IPS DF 4.7 (cell line): Measurements from ENCODE around the gene TSPAN10.
"Not testable (repeated sequence)": the region's sequence is repeated elsewhere in the genome, so short reads cannot be mapped to it uniquely, and the experiment has no call there.

Experiments used
- DNase-seq: peaks from one replicate; pipeline ENCODE4 v3.0.0-alpha.2; 2013; ENCODE audit warnings: low spot score; ENCODE audit errors: extremely low read depth

TSPAN10 gene

DNA sequence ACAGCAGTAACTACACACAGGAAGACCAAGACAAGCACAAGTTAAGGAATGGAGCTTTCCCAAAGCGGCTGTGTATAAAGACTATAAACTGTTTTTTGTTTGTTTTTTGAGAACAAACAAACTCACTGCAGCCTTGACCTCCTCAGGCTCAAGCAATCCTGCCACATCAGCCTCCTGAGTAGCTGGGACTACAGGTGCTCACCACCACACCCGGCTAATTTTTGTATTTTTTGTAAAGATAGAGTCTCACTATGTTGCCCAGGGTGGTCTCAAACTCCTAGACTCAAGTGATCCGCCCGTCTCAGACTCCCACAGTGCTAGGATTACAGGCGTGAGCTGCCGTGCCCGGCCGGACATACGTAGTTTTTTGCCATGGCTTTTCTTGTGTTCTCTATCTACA is 23.4 kb downstream of the TSPAN10 start:
- no peak for DNase-seq

DNA sequence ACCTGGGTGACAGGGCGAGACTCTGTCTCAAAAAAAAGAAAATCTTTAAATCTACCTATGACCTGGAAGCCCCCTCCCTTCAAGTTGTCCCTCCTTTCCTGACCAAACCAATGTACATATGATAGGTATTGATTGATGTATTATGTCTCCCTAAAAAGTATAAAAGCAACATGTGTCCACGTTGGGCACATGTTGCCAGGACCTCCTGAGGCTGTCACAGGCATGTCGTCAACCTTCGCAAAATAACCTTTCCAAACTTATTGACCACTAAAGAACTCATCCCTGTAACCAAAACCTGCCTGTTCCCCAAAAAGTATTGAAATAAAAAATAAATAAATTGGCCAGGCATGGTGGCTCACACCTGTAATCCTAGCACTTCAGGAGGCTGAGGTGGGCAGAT is 25.0 kb downstream of the TSPAN10 start:
- DNase-seq = no peak

DNA sequence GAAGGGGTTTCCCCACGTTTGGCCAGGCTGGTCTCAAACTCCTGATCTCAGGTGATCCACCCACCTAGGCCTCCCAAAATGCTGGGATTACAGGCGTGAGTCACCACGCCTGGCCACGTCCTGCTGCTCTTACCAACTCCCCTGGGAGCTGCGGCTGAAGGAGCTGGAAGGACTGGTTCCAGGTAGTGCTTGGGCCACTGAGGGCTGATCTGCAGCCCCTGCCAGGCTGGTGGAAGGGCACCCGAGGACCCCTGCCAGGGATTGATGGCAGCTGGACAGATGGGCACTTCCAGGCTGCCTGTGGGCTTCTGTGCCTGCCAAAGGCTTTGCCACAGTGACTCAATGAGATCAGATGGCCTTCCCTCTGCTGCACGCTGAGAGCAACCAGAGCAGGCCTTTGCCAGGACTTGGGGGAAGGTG is 27.1 kb downstream of the TSPAN10 start:
- no peak for DNase-seq

DNA sequence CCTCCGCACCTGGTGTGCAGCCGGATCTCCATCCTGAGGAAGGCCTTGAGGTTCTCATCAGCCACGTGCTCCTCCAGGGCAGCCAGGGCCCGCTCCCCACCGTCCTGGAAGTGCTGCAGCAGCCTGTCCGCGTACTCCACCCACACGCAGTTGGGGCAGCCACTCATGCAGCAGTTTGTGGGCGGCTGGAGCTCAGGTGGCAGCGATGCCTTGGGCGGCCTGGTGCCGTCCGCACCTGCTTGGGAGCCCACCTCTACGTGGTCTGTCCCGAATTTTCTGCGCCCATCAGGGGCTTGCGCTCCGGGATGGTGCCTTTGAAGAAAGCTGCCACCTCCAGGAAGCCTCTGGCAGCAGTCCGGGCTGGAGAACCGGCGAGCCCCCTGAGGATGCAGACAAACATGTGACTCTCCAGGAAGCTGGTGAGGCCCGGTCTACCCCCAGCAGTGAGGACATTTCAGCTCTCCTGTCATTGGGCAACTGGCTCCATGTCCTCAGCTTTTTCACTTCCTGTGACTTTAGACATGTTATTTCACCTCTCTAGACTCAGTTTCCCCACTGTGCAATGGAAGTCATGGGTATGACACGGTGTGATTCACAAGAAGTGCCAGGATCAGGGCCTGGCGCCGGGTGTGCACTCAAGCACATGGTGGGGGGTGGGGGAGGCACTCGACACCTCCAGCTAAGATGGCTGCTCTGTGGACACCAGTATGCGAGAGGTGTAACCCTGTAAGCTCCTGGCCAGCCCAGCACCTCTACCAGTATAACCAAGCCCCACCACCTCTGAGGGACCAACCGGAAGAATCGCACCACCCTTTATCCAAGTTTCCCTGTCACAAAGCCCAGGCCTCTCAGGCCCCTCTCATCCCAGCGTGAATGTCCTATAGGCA is 28.5 kb downstream of the TSPAN10 start:
- no peak for DNase-seq

DNA sequence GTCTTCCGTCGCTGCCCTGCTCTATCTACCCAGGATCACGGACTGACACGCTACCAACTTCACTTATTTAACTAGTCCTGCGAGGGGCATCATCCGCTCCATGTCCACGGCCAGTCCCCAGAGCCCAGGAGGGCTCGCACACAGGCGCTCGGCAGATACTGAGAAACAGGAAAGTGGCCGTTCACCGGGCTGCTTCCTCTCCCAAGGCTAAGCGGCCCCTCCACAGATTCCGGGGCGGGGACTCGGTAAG is 29.0 kb downstream of the TSPAN10 start:
- DNase-seq = no peak

- peak; percentile 76 for DNase-seq
Measured at GRCh38 chr17:81666342-81667191, 29.6 kb downstream of the TSPAN10 start, which contains the start of the genes CCDC137 and OXLD1. Gene CCDC137, plus strand, starts transcription at chr17:81666737. Its CDS starts 30 bp downstream, at chr17:81666767. Gene OXLD1, minus strand, starts transcription at chr17:81666605. Its CDS starts 28 bp downstream, at chr17:81666577.

- no peak for DNase-seq
Measured at GRCh38 chr17:81667754-81668153, 30.8 kb downstream of the TSPAN10 start.

DNA sequence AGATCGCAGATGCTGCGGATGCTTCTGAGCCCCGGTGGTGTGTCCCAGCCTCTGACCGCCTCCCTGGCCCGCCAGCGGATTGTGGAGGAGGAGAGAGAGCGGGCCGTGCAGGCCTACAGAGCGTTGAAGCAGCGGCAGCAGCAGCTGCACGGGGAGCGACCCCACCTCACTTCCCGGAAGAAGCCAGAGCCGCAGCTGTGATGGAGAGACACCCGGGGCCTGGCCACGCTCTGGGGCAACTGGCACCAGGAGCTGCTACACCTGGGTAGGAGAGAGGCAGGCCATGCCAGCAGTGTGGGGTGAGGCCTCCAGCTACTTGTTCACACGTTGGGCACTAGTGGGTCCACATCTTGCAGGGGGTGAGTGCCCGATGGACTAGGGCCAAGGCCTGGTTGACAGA is 35.5 kb downstream of the TSPAN10 start:
- no peak for DNase-seq

DNA sequence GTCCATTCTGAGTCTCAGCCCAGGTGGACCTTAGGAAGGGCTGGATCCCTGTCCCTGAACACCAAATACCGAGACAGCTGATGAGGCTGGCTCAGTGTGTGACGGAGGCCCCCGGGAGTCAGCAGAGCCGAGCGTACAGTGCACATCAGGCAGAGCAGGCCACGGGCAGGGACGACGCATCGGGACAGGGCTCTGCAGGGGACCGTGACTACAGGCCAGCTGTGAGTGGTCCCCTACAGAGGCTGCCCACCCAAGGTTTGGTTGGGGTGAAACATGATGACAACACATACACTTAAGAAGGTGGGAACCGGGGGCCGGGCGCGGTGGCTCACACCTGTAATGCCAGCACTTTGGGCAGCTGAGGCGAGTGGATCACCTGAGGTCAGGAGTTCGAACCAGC is 36.0 kb downstream of the TSPAN10 start:
- DNase-seq = no peak

DNA sequence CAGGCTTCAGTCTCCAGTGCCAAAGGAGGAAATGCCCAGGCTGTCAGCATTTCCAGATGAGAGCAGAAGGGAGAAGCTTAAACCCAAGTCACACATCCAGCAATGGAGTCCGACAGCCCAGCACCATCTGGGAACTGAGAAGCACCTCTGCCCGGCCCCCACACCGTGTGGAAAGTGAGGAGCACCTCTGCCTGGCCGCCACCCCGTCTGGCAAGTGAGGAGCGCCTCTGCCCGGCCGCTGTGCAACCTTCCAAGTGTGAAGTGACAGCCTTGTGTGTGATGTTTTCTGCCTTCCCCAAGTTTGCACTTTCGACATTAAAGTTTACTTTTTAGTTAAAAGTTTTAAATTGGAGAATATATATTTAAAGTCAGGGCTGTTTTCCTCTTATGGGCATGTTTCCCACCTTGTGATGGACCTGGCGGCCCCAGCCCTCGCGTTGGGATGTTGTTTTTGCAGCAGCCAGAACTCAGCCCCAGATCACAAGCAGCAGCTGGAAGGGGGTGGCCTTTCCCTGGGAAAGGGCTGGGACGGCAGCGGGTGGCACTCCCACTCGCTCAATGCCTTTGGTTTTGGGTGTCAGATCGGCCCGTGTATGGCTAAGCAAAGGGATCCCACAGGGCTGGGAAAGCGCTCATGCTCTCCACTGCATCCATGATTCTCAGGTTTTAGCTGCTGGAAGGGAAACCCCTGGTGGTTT is 36.7 kb downstream of the TSPAN10 start:
- no peak for DNase-seq

- DNase-seq = not testable (repeated sequence)
Measured at GRCh38 chr17:81675515-81676221, 38.7 kb downstream of the TSPAN10 start.

GRCh38 chr17:81676906-81677305 is 39.9 kb downstream of the TSPAN10 start:
- no peak for DNase-seq

DNA sequence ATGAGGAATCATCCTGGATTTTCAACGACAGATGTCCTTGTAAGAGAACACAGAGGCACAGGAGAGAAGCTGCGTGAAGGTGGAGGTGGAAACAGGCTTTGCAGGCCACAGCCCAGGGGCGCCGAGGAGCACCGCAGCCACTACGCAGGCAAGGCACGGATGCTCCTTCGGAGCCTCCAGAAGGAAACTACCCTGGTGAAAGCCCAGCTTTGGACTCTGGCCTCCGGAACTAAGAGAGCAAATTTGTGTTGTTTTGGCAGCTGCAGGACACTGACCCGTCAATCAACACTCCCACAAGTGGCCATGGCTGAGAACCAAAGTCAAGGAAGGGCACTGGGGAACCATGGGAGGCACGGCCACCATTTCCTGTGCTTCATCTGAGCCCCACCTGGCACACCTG is 43.2 kb downstream of the TSPAN10 start:
- DNase-seq = no peak

DNA sequence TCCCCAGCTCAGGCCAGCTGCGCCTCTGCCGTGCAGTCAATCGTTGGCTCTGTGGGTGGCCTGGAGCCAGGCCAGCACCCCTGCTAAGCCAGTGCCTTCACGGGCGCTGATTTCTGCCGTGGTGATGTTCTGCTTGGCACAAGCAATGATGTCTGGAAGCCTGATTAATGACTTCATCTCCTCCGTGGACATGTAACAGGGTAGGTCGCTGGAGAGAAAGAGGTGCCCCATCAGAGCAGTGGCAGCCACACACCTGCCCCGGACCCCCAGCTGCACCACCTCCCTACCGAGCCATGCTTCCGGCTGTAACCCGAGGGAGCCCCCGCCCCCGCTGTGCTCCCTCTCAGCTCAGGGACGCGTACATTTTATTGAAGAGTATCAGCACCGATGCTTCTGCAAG is 44.7 kb downstream of the TSPAN10 start:
- no peak for DNase-seq

DNA sequence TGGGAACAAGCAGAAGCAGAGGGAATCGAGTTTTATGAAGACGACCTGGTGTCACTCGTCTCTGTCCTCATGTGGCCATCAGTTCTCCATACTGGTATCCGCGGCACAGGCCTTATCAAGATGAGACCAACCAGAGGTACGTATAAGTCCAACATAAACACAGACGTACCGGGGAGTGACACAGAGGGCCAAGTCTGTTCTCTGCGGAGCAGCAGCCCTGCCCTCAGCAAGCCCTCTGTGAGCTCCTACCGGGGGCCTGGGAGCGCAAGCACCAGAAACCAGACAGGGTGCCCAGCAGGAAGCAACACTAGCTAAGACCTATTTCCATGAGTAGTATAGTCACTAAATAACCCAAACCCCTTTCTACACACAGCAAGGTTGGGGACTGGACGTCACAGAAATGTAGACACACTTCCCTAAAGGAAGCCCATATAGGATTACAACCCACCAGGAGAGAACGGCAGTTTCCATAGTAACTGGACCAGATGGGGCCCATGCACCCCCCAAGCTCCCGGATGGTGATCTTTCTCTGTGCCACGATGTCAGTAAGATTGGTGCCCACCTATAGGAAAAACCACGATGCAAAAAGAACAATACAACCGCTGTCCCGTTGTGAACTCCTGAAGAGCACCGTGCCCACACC is 45.7 kb downstream of the TSPAN10 start:
- no peak for DNase-seq

DNA sequence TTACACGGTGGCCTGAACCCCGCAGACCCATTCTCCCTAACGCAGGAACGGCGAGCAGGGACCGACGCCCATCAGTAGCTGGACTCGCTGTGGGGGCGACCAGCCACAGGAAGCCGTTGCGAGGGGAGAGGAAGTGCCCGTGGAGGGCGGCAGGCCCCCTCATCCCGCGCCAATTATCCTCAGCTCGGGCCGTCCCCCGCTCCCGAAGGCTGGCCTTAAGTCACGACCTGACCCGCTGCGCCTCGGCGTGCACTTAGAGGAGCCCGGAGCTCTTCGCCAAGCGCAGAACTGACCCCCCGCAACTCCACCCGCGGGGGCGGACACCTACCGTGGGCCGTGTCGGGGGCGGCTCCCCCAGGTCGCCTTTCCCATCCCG is 46.2 kb downstream of the TSPAN10 start:
- no peak for DNase-seq

DNA sequence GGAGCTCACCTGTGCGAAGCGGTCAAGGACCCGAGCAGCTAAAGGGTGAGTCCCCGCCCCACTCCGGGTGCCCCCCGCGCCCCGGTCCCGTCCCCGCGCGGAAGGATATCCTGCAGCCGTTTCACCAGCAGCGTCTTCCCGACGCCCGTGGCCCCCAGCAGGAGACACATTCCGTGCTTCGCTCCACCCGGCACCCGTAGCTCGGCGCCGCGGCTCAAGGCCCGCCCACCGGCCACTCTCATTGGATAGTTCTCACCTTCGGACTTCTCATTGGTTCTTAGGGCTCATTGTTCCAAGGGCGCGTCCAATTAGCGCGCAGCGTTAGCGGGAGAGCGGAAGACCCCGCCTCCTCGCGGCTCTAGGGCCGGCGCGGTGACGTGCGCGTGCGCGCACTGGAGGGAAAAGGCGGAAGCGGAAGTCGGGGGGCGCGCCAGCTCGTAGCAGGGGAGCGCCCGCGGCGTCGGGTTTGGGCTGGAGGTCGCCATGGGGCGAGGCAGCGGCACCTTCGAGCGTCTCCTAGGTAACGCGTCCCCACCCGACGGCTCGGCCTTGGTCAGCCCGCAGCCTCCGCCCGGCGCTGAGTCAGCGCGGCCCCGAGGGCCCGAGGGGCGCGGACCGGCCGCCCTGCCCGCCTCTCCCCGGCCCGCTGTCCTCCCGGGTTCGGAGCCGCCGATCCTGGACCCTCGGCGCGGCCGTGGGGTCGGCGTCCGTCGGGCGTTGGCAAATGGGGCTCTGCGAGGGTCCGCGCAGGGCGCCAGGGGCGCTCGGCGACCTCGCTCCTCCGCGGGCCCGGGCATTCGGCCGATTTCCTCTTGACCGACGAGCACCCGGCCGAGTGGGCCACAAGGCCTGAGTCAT is 46.8 kb downstream of the TSPAN10 start, which contains the start of the genes ARL16 and HGS:
Gene ARL16, minus strand, starts transcription at position 214 of the 858 bp plus-strand sequence. Its CDS starts 44 bp downstream, at position 170.
Gene HGS, plus strand, starts transcription at position 428 of the 858 bp plus-strand sequence. Its CDS starts 56 bp downstream, at position 484.
- DNase-seq = peak; percentile 89

DNA sequence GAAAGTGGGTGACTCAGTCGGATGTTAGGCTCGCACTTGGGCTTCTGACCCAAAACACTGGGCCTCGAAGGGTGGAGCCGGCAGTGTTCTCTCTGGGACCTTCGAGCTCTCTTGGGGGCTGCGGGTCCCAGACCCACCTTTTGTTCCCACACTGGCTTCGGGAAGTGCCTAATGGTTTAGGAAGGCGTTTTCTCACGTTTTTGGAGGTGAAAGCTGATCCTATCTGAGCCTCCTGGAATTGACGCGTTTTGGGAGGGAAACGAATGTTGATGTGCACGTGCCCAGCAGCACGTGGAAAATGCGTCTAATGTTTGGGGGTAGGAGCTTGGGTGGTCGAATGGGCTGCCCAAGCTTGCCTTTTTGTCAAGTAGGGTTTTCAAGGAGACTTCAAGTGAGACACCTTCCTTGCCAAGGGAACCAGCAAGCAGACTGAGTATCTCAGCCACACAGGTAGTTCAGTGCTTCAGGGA is 47.5 kb downstream of the TSPAN10 start:
- no peak for DNase-seq

- DNase-seq = no peak
Measured at GRCh38 chr17:81685108-81685507, 48.1 kb downstream of the TSPAN10 start.
